OCI-LY7 (cell line): ENCODE results near the gene MEF2B.

ENCODE experiments used
- CTCF ChIP-seq: fragments of 200-600 bp; sonication (generic); conservative IDR thresholded peaks from 2 replicates; pipeline ENCODE4 v1.5.1; 2014; ENCODE audit warnings: mild to moderate bottlenecking, antibody characterized with exemption, low read length, moderate library complexity, mixed read lengths
- EZH2phosphoT487 ChIP-seq: fragments of 200-600 bp; sonication (generic); IDR thresholded peaks from 2 replicates; pipeline ENCODE4 v1.6.1; 2018; ENCODE audit warnings: low read depth, borderline replicate concordance, mild to moderate bottlenecking, mixed run types, antibody characterized with exemption, low read length, moderate library complexity, mixed read lengths

GRCh38 chr19:19157808-19158207 is 12.3 kb downstream of the MEF2B start:
- no peak for TF ChIP-seq CTCF
- TF ChIP-seq EZH2phosphoT487: no peak
